ENCODE results near the gene SLC35B2.
A peak's percentile ranks its signal among the peaks of the same experiment; 100 is the strongest.
"Not testable (repeated sequence)": the region's sequence is repeated elsewhere in the genome, so short reads cannot be mapped to it uniquely, and the experiment has no call there.

Gene SLC35B2

GRCh38 chr6:44232676-44233566, 24.4 kb downstream of the SLC35B2 start:
- no peak for DNase-seq

GRCh38 chr6:44231426-44231825, 25.9 kb downstream of the SLC35B2 start:
- not testable (repeated sequence) for DNase-seq

GRCh38 chr6:44230034-44230675, 27.2 kb downstream of the SLC35B2 start:
- no peak for DNase-seq

GRCh38 chr6:44229376-44230033, 27.8 kb downstream of the SLC35B2 start:
- no peak for DNase-seq

GRCh38 chr6:44228836-44229235, 28.5 kb downstream of the SLC35B2 start:
- no peak for DNase-seq

GRCh38 chr6:44228433-44228832, 28.9 kb downstream of the SLC35B2 start:
- DNase-seq, result no peak

GRCh38 chr6:44228031-44228430, 29.3 kb downstream of the SLC35B2 start:
- DNase-seq, result no peak

- DNase-seq, result no peak
Measured at GRCh38 chr6:44227148-44227793, 30.1 kb downstream of the SLC35B2 start.

GRCh38 chr6:44226368-44227147, 30.8 kb downstream of the SLC35B2 start:
- no peak for DNase-seq

GRCh38 chr6:44225579-44226325, 31.6 kb downstream of the SLC35B2 start:
- no peak for DNase-seq

- no peak for DNase-seq
Measured at GRCh38 chr6:44224965-44225305, 32.4 kb downstream of the SLC35B2 start.

- DNase-seq, result peak in 1 of 2 experiments; percentile 17
Measured at GRCh38 chr6:44224029-44224964, 33.0 kb downstream of the SLC35B2 start.

- peak; percentile 11 to 73 for DNase-seq
Measured at GRCh38 chr6:44223319-44224028, 33.9 kb downstream of the SLC35B2 start, which contains the start of gene SLC29A1. Gene SLC29A1 (plus strand): TSS chr6:44223595. CDS start chr6:44227314, 3,719 bp downstream.

- DNase-seq, result no peak
Measured at GRCh38 chr6:44222486-44223318, 34.6 kb downstream of the SLC35B2 start.

GRCh38 chr6:44221961-44222335, 35.4 kb downstream of the SLC35B2 start:
- DNase-seq, result no peak

- DNase-seq, result peak; percentile 91 to 96
Measured at GRCh38 chr6:44221291-44221960, 35.9 kb downstream of the SLC35B2 start.

- no peak for DNase-seq
Measured at GRCh38 chr6:44220913-44221290, 36.4 kb downstream of the SLC35B2 start.

All from NCI-H446 (cell line).